Choroid plexus epithelial cell (primary cell): ENCODE results near the gene NECTIN1.
A peak's percentile ranks its signal among the peaks of the same experiment; 100 is the strongest.

ENCODE experiments used
- DNase-seq: peaks from one replicate; pipeline ENCODE4 v3.0.0-alpha.2; 2010; ENCODE audit warnings: low read depth
- H3K4me3 ChIP-seq: 2 replicates; pipeline ENCODE4 v1.5.1; 2011; ENCODE audit warnings: low read depth, mild to moderate bottlenecking, control low read depth, low read length, moderate library complexity
- TF ChIP-seq, protein P1 (sequence below): conservative IDR thresholded peaks from 2 replicates; pipeline ENCODE4 v1.5.1; 2011; ENCODE audit warnings: low read depth, mild to moderate bottlenecking, control low read depth, inconsistent platforms, low read length, moderate library complexity

The NECTIN1 gene

DNA sequence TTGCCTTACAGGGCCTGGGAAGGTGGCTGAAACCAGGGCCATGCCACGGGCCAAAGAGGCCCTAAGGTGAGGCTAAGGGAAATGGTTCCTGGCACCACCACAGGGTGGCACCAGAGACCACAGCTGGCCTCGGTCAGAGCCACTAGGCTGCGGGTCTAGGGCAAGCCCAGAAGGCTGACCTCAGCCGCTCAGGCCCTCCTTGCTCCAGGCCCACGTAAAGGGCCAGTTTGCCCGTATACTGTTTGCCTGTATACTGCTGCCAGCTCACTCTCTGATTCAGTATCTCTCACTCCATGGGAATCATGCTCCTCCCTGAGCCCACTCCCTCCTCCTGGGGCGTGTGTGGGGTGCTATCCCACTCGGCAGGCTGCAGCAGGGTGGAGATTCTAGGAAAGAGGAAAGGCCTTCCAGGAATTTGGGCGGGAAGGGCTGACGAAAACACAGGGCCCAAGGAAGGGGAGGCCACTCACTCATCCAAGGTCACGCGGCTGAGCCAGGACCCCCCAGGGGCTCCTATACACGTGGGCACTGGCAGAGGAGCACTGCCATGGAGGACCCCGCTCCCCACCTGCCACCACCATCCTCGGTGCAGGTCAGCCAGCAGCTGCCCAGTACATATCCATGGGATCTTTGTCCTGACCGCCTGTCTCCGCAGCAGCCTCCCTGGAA lies 62.4 kb downstream of the NECTIN1 start:
- H3K4me3 ChIP-seq = no peak overlapping the region
- peak; percentile 64 for DNase-seq
- TF ChIP-seq, protein P1, sequence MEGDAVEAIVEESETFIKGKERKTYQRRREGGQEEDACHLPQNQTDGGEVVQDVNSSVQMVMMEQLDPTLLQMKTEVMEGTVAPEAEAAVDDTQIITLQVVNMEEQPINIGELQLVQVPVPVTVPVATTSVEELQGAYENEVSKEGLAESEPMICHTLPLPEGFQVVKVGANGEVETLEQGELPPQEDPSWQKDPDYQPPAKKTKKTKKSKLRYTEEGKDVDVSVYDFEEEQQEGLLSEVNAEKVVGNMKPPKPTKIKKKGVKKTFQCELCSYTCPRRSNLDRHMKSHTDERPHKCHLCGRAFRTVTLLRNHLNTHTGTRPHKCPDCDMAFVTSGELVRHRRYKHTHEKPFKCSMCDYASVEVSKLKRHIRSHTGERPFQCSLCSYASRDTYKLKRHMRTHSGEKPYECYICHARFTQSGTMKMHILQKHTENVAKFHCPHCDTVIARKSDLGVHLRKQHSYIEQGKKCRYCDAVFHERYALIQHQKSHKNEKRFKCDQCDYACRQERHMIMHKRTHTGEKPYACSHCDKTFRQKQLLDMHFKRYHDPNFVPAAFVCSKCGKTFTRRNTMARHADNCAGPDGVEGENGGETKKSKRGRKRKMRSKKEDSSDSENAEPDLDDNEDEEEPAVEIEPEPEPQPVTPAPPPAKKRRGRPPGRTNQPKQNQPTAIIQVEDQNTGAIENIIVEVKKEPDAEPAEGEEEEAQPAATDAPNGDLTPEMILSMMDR = peak; percentile 95

DNA sequence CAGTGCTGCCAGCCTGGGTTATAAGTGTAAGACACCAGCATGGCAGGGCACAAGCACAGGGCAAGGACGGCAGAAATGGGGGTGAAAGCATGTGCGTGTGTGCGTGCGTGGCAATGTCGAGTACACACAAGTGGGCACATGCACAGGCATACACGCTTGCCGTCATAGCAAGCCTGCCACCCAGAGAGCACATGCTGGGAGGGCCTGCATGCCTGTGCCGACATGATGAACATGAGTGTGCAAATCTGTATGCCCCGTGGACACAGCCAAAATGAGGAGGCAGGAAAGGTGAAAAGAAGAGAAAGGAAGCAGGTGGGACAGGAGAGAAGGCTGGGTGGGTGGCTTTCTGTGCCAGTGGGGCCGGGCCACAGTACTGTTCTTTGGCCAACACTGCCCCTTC lies 62.9 kb downstream of the NECTIN1 start:
- no peak for DNase-seq
- no peak overlapping the region for H3K4me3 ChIP-seq
- TF ChIP-seq, protein P1 = no peak

DNA sequence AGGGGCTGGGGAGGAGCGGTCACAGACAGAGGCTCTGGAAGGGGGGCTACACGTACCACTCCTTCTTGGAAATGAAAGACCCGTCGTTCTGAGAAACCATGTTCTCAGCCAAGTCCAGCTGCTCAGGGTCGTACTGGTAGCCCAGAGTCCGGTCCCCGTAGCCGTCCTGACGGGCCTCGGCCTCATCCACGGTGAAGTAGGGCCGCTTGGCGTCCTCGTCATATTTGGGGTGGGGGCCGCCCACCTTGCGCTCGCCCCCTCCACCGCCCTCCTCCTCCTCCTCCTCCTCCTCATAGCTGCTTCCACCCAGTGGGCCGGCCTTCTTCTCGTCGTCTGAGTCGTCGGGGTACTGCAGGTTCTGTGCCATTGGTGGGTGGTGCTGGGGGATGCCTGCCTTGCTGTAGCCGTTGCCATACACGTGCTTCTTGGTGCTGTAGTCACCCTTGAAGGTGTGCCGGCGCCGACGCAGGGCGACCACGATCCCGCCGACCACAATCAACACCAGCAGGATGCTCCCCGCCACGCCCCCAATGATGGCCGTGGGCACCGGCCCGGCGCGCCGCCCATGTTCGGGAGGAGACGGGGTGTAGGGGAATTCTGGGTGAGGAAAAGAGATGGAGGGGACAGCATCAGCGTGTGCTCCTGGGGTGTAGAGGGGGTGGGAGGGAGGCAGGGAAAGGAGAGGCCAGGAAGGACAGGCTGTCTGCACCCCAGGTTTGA lies 64.1 kb downstream of the NECTIN1 start:
- no peak for DNase-seq
- H3K4me3 ChIP-seq = no peak overlapping the region
- TF ChIP-seq, protein P1 = no peak

DNA sequence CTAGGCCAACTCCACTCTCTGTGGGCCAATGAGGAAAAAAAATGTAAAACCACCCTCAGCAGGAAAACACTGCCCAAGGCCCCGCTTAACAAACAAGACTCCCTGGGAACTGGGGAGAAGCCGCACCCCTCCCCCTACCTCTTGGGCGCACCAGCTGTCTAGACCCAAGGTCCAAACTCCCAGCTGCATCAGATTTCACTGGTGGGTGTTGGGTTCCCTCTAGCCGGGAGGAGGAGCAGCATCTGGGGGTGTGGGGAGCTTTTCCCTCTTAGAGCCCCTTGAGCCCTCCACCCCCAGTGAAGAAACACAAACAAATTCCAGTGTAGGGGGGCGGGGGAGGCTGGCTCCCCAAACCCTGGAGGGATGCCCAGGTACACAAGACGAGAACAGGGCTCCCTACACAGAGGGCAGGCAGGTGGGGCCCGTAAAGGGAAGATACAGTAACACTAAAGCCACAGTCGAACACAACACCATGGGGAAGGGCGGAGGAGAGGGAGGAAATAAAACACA lies 64.9 kb downstream of the NECTIN1 start:
- H3K4me3 ChIP-seq = no peak overlapping the region
- TF ChIP-seq, protein P1 = peak; percentile 5
- DNase-seq = peak; percentile 27

DNA sequence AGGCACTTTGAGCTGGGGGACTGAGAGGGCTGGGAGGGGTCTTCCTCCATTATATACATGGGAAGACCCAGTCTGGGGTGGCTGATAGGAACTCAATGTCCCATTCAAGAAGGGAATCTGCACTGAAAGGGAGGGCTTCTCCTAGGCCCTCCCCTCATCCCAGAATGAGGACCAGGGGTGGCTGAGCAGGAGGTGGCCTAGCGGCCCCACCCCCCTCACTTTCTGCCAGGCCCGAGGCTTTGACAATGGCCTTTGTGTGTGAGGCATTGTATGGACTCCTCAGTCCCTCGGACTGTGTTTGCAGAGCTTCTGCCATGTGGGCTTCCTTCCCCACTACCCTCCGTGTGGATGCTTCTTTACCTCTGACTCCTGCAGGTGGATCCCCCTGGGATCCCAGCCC lies 65.7 kb downstream of the NECTIN1 start:
- H3K4me3 ChIP-seq = no peak overlapping the region
- TF ChIP-seq, protein P1 = no peak
- DNase-seq = no peak

DNA sequence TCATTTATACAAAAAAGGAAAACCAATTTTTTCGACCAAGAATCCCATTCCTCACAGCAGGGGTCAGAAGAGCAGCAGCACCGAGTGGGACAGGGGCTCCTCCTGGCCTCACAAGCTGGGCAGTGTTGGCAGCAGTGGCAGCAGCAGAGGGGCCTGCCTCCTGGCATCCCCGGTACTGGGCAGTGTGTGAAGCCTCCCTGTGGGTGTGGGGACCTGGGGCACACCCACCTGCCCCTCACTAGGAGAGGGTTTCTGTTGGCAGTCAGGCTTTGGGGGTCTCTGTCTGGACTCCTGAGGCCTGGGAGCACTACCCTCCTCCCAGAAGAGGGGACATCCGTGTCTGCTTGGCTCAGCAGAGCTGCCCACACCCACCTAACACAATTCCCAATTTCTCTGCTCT lies 67.8 kb downstream of the NECTIN1 start:
- no peak overlapping the region for H3K4me3 ChIP-seq
- no peak for DNase-seq
- TF ChIP-seq, protein P1 = no peak
